ENCODE data around the gene DRD4. TPM values are rescaled to one million over a fixed set of nuclear protein-coding genes. Genes with fewer than 3 reads are reported as not detected.

Gene DRD4
- total and polyA plus RNA-seq, 2 donors (not counting 1 experiment from before 2014, with no cell fraction given), result not detected

GRCh38 chr11:592918-593317, 44.2 kb upstream of the DRD4 start:
- no peak overlapping the region for H3K27ac ChIP-seq (ENCODE audit: low read length in 2 of 2)
- Mint-ChIP-seq H3K4me1 (no peaks in the 10 kb centered on the region), H3K27ac (no peak overlapping the region), H3K27me3 (no peaks in the 10 kb centered on the region), H3K4me3 (no peak overlapping the region), H3K9me3 (ENCODE audit: insufficient read depth) (no peaks in the 10 kb centered on the region)
- peaks cover 66% of the 10 kb centered on the region for H4K20me1 ChIP-seq (ENCODE audit: control insufficient read depth, insufficient read depth, low read length, poor library complexity, severe bottlenecking)
- no peaks in the 10 kb centered on the region for H3K27me3 ChIP-seq (replicated peaks in 1 of 4; ENCODE audit: control extremely low read depth in 1 of 4, control insufficient read depth in 3 of 4, insufficient read depth in 4 of 4, low read length in 3 of 4)
- intact Hi-C loops (cut with micrococcal nuclease), result no loop called here
- no peak overlapping the region for H3K9ac ChIP-seq (ENCODE audit: low read length)
- ChIA-PET CTCF (no interaction called here), POLR2A (no interaction called here)
- no peak overlapping the region for H3K4me3 ChIP-seq (ENCODE audit: control extremely low read depth in 1 of 5, extremely low read depth in 1 of 5, insufficient read depth in 1 of 5, low read depth in 2 of 5, low read length in 4 of 5)
- peaks cover 0 to 84% of the 10 kb centered on the region in 2 experiments for H3K36me3 ChIP-seq (replicated peaks in 1 of 2; ENCODE audit: control extremely low read depth in 1 of 2, control insufficient read depth in 1 of 2, extremely low read depth in 1 of 2, insufficient read depth in 2 of 2, low read length in 1 of 2)
- H3K9me3 ChIP-seq (ENCODE audit: control extremely low read depth in 1 of 3, control insufficient read depth in 2 of 3, insufficient read depth in 1 of 3, low read length in 2 of 3), result no peaks in the 10 kb centered on the region
- ATAC-seq (ENCODE audit: low read depth) (no peak), DNase-seq (no peak)
- WGBS (ENCODE audit: insufficient coverage), result 88% methylated on average over 7 of the region's 10 CpGs
- no peaks in the 10 kb centered on the region for H3K4me1 ChIP-seq (ENCODE audit: control insufficient read depth in 2 of 2, insufficient read depth in 2 of 2, low read length in 2 of 2)
- no peak overlapping the region for H3K4me2 ChIP-seq (replicated peaks; ENCODE audit: low read depth, low read length, poor library complexity, severe bottlenecking)
- H3K79me2 ChIP-seq (ENCODE audit: control insufficient read depth, insufficient read depth, low read length), result peaks cover 42% of the 10 kb centered on the region
- H2AFZ ChIP-seq (ENCODE audit: insufficient read depth, low read depth, low read length, poor library complexity, severe bottlenecking), result no peak overlapping the region
- no peak for TF ChIP-seq CTCF (IDR thresholded peaks at IDR 0.05)
- no peak for TF ChIP-seq EZH2 (IDR thresholded peaks at IDR 0.05; ENCODE audit: borderline replicate concordance, insufficient read depth, low read depth, low read length, poor library complexity, severe bottlenecking)

GRCh38 chr11:593347-593746, 43.7 kb upstream of the DRD4 start:
- CTCF ChIA-PET, result no interaction called here
- Histone ChIP-seq H3K4me2 (replicated peaks; ENCODE audit: low read depth, low read length, poor library complexity, severe bottlenecking) (no peak overlapping the region), H3K4me1 (ENCODE audit: control insufficient read depth in 2 of 2, insufficient read depth in 2 of 2, low read length in 2 of 2) (no peaks in the 10 kb centered on the region), H3K79me2 (ENCODE audit: control insufficient read depth, insufficient read depth, low read length) (peaks cover 41% of the 10 kb centered on the region), H3K9ac (ENCODE audit: low read length) (no peak overlapping the region), H3K27ac (ENCODE audit: low read length in 2 of 2) (no peak overlapping the region), H2AFZ (ENCODE audit: insufficient read depth, low read depth, low read length, poor library complexity, severe bottlenecking) (no peak overlapping the region), H3K36me3 (replicated peaks in 1 of 2; ENCODE audit: control extremely low read depth in 1 of 2, control insufficient read depth in 1 of 2, extremely low read depth in 1 of 2, insufficient read depth in 2 of 2, low read length in 1 of 2) (peaks cover 0 to 85% of the 10 kb centered on the region in 2 experiments), H3K9me3 (ENCODE audit: control extremely low read depth in 1 of 3, control insufficient read depth in 2 of 3, insufficient read depth in 1 of 3, low read length in 2 of 3) (no peaks in the 10 kb centered on the region), H3K27me3 (replicated peaks in 1 of 4; ENCODE audit: control extremely low read depth in 1 of 4, control insufficient read depth in 3 of 4, insufficient read depth in 4 of 4, low read length in 3 of 4) (no peaks in the 10 kb centered on the region), H3K4me3 (ENCODE audit: control extremely low read depth in 1 of 5, extremely low read depth in 1 of 5, insufficient read depth in 1 of 5, low read depth in 2 of 5, low read length in 4 of 5) (no peak overlapping the region), H4K20me1 (ENCODE audit: control insufficient read depth, insufficient read depth, low read length, poor library complexity, severe bottlenecking) (peaks cover 66% of the 10 kb centered on the region)
- intact Hi-C loops (cut with micrococcal nuclease), result no loop called here
- H3K27me3 Mint-ChIP-seq, result no peaks in the 10 kb centered on the region
- H3K4me3 Mint-ChIP-seq, result no peak overlapping the region
- 98% methylated on average over 21 of the region's 21 CpGs for whole genome bisulfite sequencing (ENCODE audit: insufficient coverage)
- no peaks in the 10 kb centered on the region for H3K4me1 Mint-ChIP-seq
- ATAC-seq (ENCODE audit: low read depth) (no peak), DNase-seq (no peak)
- POLR2A ChIA-PET, result no interaction called here
- H3K27ac Mint-ChIP-seq, result no peak overlapping the region
- H3K9me3 Mint-ChIP-seq (ENCODE audit: insufficient read depth), result no peaks in the 10 kb centered on the region
- TF ChIP-seq EZH2 (IDR thresholded peaks at IDR 0.05; ENCODE audit: borderline replicate concordance, insufficient read depth, low read depth, low read length, poor library complexity, severe bottlenecking) (no peak), CTCF (IDR thresholded peaks at IDR 0.05) (no peak)

Data from B cell (primary cell).